ENCODE measurements around the gene KRTAP10-4.

KRTAP10-4 gene

GRCh38 chr21:44531606-44532564 lies 41.6 kb upstream of the KRTAP10-4 start:
- TF ChIP-seq CTCF (conservative IDR thresholded peaks at IDR 0.05; ENCODE audit: low read depth): no peak
- POLR2A ChIA-PET (ENCODE audit: low non-redundant PET): no interaction called here
- H3K27ac ChIP-seq: no peak overlapping the region
- no peak for DNase-seq (ENCODE audit: low spot score)
- CTCF ChIA-PET: no interaction called here

DNA sequence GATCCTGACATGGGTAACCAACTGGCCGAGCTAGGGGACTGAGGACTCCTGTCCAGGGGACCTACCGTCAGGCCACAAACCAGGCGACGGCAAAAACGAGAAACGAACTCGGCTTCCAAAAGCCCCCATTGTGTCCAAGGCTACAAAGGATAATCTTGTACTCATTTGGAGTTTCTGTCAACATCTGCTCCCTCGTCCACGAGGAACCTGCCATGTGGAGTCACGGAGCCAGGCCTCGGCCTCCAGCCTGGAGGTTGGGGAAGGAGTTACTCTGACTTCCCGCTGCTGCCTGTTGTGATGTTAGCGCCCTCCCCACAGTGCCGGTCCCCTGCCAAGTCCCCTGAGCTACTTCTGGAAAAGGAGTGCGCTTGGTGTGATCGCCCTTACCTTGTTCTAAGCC lies 40.8 kb upstream of the KRTAP10-4 start:
- TF ChIP-seq CTCF (conservative IDR thresholded peaks at IDR 0.05; ENCODE audit: low read depth): no peak
- ChIA-PET CTCF (no interaction called here), POLR2A (ENCODE audit: low non-redundant PET) (no interaction called here)
- H3K27ac ChIP-seq: no peak overlapping the region
- DNase-seq (ENCODE audit: low spot score): no peak

- TF ChIP-seq CTCF (conservative IDR thresholded peaks at IDR 0.05; ENCODE audit: low read depth): no peak
- no peak for DNase-seq (ENCODE audit: low spot score)
- no peak overlapping the region for H3K27ac ChIP-seq
- ChIA-PET CTCF (no interaction called here), POLR2A (ENCODE audit: low non-redundant PET) (no interaction called here)
These were observed 40.2 kb upstream of the KRTAP10-4 start for GRCh38 chr21:44533121-44533890.

- ChIA-PET CTCF (no interaction called here), POLR2A (ENCODE audit: low non-redundant PET) (no interaction called here)
- DNase-seq (ENCODE audit: low spot score): peak; percentile 5
- no peak for TF ChIP-seq CTCF (conservative IDR thresholded peaks at IDR 0.05; ENCODE audit: low read depth)
- H3K27ac ChIP-seq: no peak overlapping the region
These were observed 39.5 kb upstream of the KRTAP10-4 start for GRCh38 chr21:44533891-44534627.

GRCh38 chr21:44534688-44535087 lies 38.8 kb upstream of the KRTAP10-4 start:
- H3K27ac ChIP-seq: no peak overlapping the region
- CTCF ChIA-PET: no interaction called here
- no peak for TF ChIP-seq CTCF (conservative IDR thresholded peaks at IDR 0.05; ENCODE audit: low read depth)
- DNase-seq (ENCODE audit: low spot score): no peak
- POLR2A ChIA-PET (ENCODE audit: low non-redundant PET): no interaction called here

DNA sequence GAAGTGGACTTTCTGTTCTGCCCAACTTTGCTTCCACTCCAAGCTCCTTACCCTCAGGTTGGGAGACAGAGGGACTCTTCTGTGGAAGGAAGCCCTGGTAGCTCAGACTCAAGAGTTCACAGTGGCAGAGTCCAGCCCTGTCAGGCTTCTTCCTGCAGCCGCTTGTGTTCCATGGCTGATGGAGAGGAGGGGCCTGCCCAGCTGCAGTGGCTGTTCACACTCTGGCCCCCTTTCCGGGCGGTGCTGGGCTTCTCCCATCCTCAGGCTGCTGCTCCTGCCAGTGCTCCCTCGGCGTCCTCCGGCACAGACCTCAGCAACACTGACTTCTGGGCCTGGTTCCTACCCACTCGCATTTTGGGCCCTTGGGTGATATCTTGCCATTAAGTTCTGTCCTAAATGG lies 37.6 kb upstream of the KRTAP10-4 start:
- TF ChIP-seq CTCF (conservative IDR thresholded peaks at IDR 0.05; ENCODE audit: low read depth): no peak
- H3K27ac ChIP-seq: no peak overlapping the region
- POLR2A ChIA-PET (ENCODE audit: low non-redundant PET): no interaction called here
- CTCF ChIA-PET: interaction anchor here (0.7 kb wide), 1 partner anchor 798 kb away, joined by 4 read pairs; no protein-coding TSS in a partner anchor
- DNase-seq (ENCODE audit: low spot score): no peak
